Pericardium fibroblast (primary cell): ENCODE results near the gene TANC1. TPM values are rescaled to one million over a fixed set of nuclear protein-coding genes. Genes with fewer than 3 reads are reported as not detected.

ENCODE experiments used
- total RNA-seq: library from RNA; depleted of rRNA; stranded (reverse); fragments of >200 nt; gene quantifications from 2 replicates; pipeline ENCODE4 v1.2.3, GENCODE V29; 2015

Gene TANC1
- total RNA-seq, result 10.4 and 17.3 TPM in 2 replicates

DNA sequence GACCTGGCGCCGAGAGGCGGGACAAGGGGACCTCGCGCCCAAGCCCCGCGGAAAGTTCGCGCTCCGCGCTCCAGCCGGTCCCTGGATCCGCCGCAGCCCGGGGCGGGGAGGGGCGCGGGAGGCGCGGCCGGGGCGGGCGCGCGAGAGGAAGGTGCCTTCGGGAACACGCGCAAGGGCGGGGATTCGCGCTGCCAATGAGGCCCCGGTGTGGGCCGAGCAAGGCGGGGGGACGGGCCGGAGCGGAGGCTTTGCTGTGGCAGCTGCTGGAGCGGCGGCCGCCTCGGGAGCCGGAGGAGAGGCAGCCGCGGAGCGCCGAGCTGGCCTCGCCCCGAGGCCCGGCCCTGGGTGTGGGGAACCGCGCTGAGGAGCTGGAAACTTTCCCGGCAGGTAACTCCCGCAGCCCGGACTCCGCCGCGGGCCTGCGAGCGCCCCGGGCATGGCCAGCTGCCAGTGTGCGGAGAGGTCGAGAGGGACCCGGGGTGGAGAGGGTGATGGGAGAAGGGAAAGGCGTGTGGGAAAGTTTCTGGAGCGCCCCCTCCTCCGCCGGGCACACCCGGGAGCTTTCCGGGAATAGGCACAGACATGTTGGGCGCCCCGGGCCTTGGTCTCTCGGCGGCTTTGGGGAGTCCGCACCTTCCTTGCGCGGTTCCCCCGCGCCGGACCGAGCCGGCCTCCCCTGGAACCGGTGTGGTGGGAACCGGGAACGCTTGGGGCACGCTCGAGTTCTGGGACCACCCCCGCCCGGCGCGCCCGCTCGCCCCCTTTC is at the start of gene TANC1:
TSS of gene TANC1 (plus strand) at position 245 of the 766 bp plus-strand sequence. CDS start 97,271 bp downstream, outside the sequence.

Other genes starting within 250 kb of the TANC1 start
- gene DAPL1, start 173.3 kb upstream of the TANC1 start, total RNA-seq, result not detected in 2 replicates